Measurements from ENCODE around the gene TNIP3. TPM values are rescaled to one million over a fixed set of nuclear protein-coding genes. Genes with fewer than 3 reads are reported as not detected.

Gene TNIP3
- total RNA-seq, 1 experiment from 2014 or later, result not detected

DNA sequence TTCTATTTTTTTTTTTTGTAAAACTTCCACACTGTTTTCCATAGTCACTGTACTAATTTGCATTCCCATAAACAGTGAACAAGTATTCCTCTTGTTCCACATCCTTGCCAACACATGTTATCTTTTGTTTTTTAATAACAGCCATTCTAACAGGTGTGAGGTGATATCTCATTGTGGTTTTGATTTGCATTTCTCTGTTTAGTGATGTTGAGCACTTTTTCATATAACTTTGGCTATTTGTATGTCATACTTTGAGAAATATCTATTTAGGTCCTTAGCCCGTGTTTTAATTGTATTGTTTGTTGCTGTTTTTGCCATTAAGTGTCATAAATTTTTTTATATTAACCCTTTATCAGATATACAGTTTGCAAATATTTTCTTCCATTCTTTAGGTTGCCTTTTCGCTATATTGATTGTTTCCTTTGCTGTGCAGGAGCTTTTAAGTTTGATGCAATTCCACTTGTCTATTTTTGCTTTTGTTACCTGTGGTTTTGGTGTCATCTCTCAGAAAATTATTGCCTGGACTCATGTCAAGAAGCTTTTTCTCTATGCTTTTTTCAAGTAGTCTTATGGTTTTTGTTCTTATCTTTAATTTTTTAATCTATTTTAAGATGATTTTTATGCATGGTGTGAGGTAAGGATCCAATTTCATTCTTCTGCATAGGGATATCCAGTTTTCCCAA is 63.9 kb downstream of the TNIP3 start:
- intact Hi-C loops (cut with micrococcal nuclease; ENCODE audit: unreplicated experiment) (no loop called here), in situ Hi-C loops (cut with HindIII; ENCODE audit: low pct_unique_long_range_greater_than_20kb, low sequenced_read_pairs) (no loop called here)
- BruUV-seq (replicated peaks), result no TSS peak
- H3K27me3 ChIP-seq (ENCODE audit: control insufficient read depth, insufficient read depth, low read length), result no peaks in the 10 kb centered on the region
- no peaks in the 10 kb centered on the region for H3K9me3 ChIP-seq (ENCODE audit: control insufficient read depth, insufficient read depth, low read depth, low read length)
- H3K4me1 ChIP-seq (ENCODE audit: control insufficient read depth, insufficient read depth, low read length), result no peaks in the 10 kb centered on the region
- DNase-seq (ENCODE audit: low read depth, low spot score) (no peak), ATAC-seq (no peak)
- POLR2A ChIA-PET, result no interaction called here
- no peak overlapping the region for H3K4me3 ChIP-seq (ENCODE audit: low read depth in 2 of 2, low read length in 2 of 2)
- H3K36me3 ChIP-seq (ENCODE audit: control insufficient read depth, insufficient read depth, low read length), result no peaks in the 10 kb centered on the region
- no peak overlapping the region for H3K27ac ChIP-seq (ENCODE audit: low read length)
- CTCF ChIA-PET, result no interaction called here
- TF ChIP-seq TCF7L2 (IDR thresholded peaks at IDR 0.05; ENCODE audit: low read depth, low read length), result no peak
- TF ChIP-seq SIN3A (IDR thresholded peaks at IDR 0.05; ENCODE audit: borderline replicate concordance, insufficient read depth, low read depth, low read length), result no peak
- TF ChIP-seq, protein P1, sequence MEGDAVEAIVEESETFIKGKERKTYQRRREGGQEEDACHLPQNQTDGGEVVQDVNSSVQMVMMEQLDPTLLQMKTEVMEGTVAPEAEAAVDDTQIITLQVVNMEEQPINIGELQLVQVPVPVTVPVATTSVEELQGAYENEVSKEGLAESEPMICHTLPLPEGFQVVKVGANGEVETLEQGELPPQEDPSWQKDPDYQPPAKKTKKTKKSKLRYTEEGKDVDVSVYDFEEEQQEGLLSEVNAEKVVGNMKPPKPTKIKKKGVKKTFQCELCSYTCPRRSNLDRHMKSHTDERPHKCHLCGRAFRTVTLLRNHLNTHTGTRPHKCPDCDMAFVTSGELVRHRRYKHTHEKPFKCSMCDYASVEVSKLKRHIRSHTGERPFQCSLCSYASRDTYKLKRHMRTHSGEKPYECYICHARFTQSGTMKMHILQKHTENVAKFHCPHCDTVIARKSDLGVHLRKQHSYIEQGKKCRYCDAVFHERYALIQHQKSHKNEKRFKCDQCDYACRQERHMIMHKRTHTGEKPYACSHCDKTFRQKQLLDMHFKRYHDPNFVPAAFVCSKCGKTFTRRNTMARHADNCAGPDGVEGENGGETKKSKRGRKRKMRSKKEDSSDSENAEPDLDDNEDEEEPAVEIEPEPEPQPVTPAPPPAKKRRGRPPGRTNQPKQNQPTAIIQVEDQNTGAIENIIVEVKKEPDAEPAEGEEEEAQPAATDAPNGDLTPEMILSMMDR (IDR thresholded peaks at IDR 0.05), result no peak
- no peak for TF ChIP-seq POLR2AphosphoS5 (IDR thresholded peaks at IDR 0.05; ENCODE audit: low read depth, low read length)
- TF ChIP-seq, protein P2, sequence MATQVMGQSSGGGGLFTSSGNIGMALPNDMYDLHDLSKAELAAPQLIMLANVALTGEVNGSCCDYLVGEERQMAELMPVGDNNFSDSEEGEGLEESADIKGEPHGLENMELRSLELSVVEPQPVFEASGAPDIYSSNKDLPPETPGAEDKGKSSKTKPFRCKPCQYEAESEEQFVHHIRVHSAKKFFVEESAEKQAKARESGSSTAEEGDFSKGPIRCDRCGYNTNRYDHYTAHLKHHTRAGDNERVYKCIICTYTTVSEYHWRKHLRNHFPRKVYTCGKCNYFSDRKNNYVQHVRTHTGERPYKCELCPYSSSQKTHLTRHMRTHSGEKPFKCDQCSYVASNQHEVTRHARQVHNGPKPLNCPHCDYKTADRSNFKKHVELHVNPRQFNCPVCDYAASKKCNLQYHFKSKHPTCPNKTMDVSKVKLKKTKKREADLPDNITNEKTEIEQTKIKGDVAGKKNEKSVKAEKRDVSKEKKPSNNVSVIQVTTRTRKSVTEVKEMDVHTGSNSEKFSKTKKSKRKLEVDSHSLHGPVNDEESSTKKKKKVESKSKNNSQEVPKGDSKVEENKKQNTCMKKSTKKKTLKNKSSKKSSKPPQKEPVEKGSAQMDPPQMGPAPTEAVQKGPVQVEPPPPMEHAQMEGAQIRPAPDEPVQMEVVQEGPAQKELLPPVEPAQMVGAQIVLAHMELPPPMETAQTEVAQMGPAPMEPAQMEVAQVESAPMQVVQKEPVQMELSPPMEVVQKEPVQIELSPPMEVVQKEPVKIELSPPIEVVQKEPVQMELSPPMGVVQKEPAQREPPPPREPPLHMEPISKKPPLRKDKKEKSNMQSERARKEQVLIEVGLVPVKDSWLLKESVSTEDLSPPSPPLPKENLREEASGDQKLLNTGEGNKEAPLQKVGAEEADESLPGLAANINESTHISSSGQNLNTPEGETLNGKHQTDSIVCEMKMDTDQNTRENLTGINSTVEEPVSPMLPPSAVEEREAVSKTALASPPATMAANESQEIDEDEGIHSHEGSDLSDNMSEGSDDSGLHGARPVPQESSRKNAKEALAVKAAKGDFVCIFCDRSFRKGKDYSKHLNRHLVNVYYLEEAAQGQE (IDR thresholded peaks at IDR 0.05; ENCODE audit: insufficient read depth in 1 of 2, low read depth in 2 of 2, low read length in 1 of 2), result no peak

DNA sequence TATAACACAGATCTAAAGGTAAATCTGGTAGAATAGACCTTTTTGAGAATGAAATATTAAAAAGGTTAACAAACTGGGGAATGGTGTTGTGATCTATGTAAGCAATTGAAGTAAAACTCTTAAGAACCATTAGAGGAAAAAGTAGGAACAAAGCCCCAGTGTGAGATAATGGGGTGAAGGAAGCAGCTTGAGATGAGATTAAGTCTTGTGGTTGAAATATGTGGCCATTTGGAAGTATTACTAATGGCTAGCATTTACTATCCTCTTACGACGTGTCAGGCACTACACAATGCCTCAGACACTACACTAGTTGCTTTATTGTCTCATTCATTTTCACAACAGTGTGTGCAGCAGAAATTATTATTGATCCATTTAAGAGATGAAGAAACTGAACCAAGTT is 65.9 kb downstream of the TNIP3 start:
- ATAC-seq, result no peak
- Histone ChIP-seq H3K9me3 (ENCODE audit: control insufficient read depth, insufficient read depth, low read depth, low read length) (no peaks in the 10 kb centered on the region), H3K27me3 (ENCODE audit: control insufficient read depth, insufficient read depth, low read length) (no peaks in the 10 kb centered on the region), H3K27ac (ENCODE audit: low read length) (no peak overlapping the region), H3K4me1 (ENCODE audit: control insufficient read depth, insufficient read depth, low read length) (no peaks in the 10 kb centered on the region), H3K4me3 (ENCODE audit: low read depth in 2 of 2, low read length in 2 of 2) (no peak overlapping the region), H3K36me3 (ENCODE audit: control insufficient read depth, insufficient read depth, low read length) (no peaks in the 10 kb centered on the region)
- TF ChIP-seq, protein P1 (IDR thresholded peaks at IDR 0.05), result no peak
- TF ChIP-seq POLR2AphosphoS5 (IDR thresholded peaks at IDR 0.05; ENCODE audit: low read depth, low read length), result no peak
- intact Hi-C loops (cut with micrococcal nuclease; ENCODE audit: unreplicated experiment) (loop anchor here (5.0 kb wide), 1 partner anchor 1026 kb away; no protein-coding TSS in a partner anchor), in situ Hi-C loops (cut with HindIII; ENCODE audit: low pct_unique_long_range_greater_than_20kb, low sequenced_read_pairs) (no loop called here)
- CTCF ChIA-PET, result no interaction called here
- DNase-seq (ENCODE audit: low read depth, low spot score), result no peak
- POLR2A ChIA-PET, result no interaction called here
- no TSS peak for BruUV-seq (replicated peaks)
